Osteocyte (in vitro differentiated cells): Measurements from ENCODE around the gene ATN1. TPM values are rescaled to one million over a fixed set of nuclear protein-coding genes. Genes with fewer than 3 reads are reported as not detected.

Source experiments
- DNase-seq: peaks from one replicate; pipeline ENCODE4 v3.0.0; 2021; ENCODE audit warnings: mixed read lengths; ENCODE audit not compliant: unreplicated experiment; ENCODE audit errors: extremely low spot score
- H3K27ac Mint-ChIP-seq: one replicate; pipeline ENCODE4 v1.8.0; 2021; ENCODE audit warnings: mild to moderate bottlenecking, mixed read lengths; ENCODE audit not compliant: unreplicated experiment
- H3K27me3 Mint-ChIP-seq: one replicate; pipeline ENCODE4 v1.8.0; 2021; ENCODE audit warnings: mixed read lengths; ENCODE audit not compliant: unreplicated experiment
- H3K36me3 Mint-ChIP-seq: one replicate; pipeline ENCODE4 v1.8.0; 2021; ENCODE audit warnings: mixed read lengths; ENCODE audit not compliant: unreplicated experiment
- H3K4me1 Mint-ChIP-seq: one replicate; pipeline ENCODE4 v1.8.0; 2021; ENCODE audit warnings: mixed read lengths; ENCODE audit not compliant: unreplicated experiment
- H3K4me3 Mint-ChIP-seq: one replicate; pipeline ENCODE4 v1.8.0; 2021; ENCODE audit warnings: mild to moderate bottlenecking, moderate library complexity, mixed read lengths; ENCODE audit not compliant: unreplicated experiment
- H3K9me3 Mint-ChIP-seq: one replicate; pipeline ENCODE4 v1.8.0; 2021; ENCODE audit warnings: mixed read lengths; ENCODE audit not compliant: unreplicated experiment
- CTCF ChIP-seq: fragments of 200-600 bp; sonication (generic); IDR thresholded peaks from 2 replicates; pipeline ENCODE4 v1.5.0; 2021; ENCODE audit warnings: antibody characterized with exemption, mild to moderate bottlenecking, moderate library complexity
- total RNA-seq: library from RNA; stranded (reverse); gene quantifications from 2 replicates; pipeline ENCODE4 v1.2.1, GENCODE V29; 2021

Gene ATN1
- total RNA-seq, 1 donor from 2014 or later = 123 TPM

- Mint-ChIP-seq H3K9me3 (no peaks in the 10 kb centered on the region), H3K4me3 (no peak overlapping the region), H3K27ac (no peak overlapping the region), H3K27me3 (no peaks in the 10 kb centered on the region), H3K4me1 (peaks cover 13% of the 10 kb centered on the region), H3K36me3 (no peaks in the 10 kb centered on the region)
- no peak for DNase-seq
- no peak for TF ChIP-seq CTCF
Observed at GRCh38 chr12:6899837-6900519, 27.8 kb upstream of the ATN1 start.

GRCh38 chr12:6902448-6902847 lies 25.3 kb upstream of the ATN1 start:
- no peak for DNase-seq
- Mint-ChIP-seq H3K4me3 (no peak overlapping the region), H3K27me3 (no peaks in the 10 kb centered on the region), H3K9me3 (no peaks in the 10 kb centered on the region), H3K36me3 (no peaks in the 10 kb centered on the region), H3K4me1 (no peaks in the 10 kb centered on the region), H3K27ac (no peak overlapping the region)
- TF ChIP-seq CTCF = no peak

GRCh38 chr12:6903722-6904121 lies 24.0 kb upstream of the ATN1 start:
- Mint-ChIP-seq H3K4me3 (no peak overlapping the region), H3K27ac (no peak overlapping the region), H3K9me3 (no peaks in the 10 kb centered on the region), H3K4me1 (no peaks in the 10 kb centered on the region), H3K27me3 (no peaks in the 10 kb centered on the region), H3K36me3 (no peaks in the 10 kb centered on the region)
- no peak for TF ChIP-seq CTCF
- no peak for DNase-seq

- no peak within 1 kb of the TSS for H3K4me3 Mint-ChIP-seq
- no peaks in the 10 kb centered on the region for H3K4me1 Mint-ChIP-seq
- DNase-seq = peak; percentile 98
- H3K27ac Mint-ChIP-seq = no peak within 1 kb of the TSS
- H3K9me3 Mint-ChIP-seq = no peaks in the 10 kb centered on the region
- no peaks in the 10 kb centered on the region for H3K36me3 Mint-ChIP-seq
- no peak for TF ChIP-seq CTCF
- no peaks in the 10 kb centered on the region for H3K27me3 Mint-ChIP-seq
Observed at GRCh38 chr12:6904280-6905276, 23.2 kb upstream of the ATN1 start, which contains the start of gene LRRC23. TSS of gene LRRC23 (plus strand) at chr12:6904822. CDS start at chr12:6905634, 812 bp downstream.
